Measurements from ENCODE around the gene SETD7.

SETD7 gene

GRCh38 chr4:139574641-139575040, 18.6 kb upstream of the SETD7 start:
- no peak for DNase-seq (ENCODE audit: low read depth, low spot score)

GRCh38 chr4:139568206-139568955, 12.4 kb upstream of the SETD7 start:
- peak; percentile 71 for DNase-seq (ENCODE audit: low read depth, low spot score)

- DNase-seq (ENCODE audit: low read depth, low spot score) = no peak
Observed at GRCh38 chr4:139567159-139567870, 11.3 kb upstream of the SETD7 start.

GRCh38 chr4:139564502-139564901, 8.5 kb upstream of the SETD7 start:
- DNase-seq (ENCODE audit: low read depth, low spot score) = no peak

GRCh38 chr4:139563515-139563914, 7.5 kb upstream of the SETD7 start:
- no peak for DNase-seq (ENCODE audit: low read depth, low spot score)

- no peak for DNase-seq (ENCODE audit: low read depth, low spot score)
Observed at GRCh38 chr4:139562839-139563238, 6.8 kb upstream of the SETD7 start.

GRCh38 chr4:139562067-139562684, 6.2 kb upstream of the SETD7 start:
- DNase-seq (ENCODE audit: low read depth, low spot score) = no peak

- DNase-seq (ENCODE audit: low read depth, low spot score) = peak; percentile 30
Observed at GRCh38 chr4:139560406-139561104, 4.5 kb upstream of the SETD7 start.

- peak; percentile 36 for DNase-seq (ENCODE audit: low read depth, low spot score)
Observed at GRCh38 chr4:139559687-139560086, 3.7 kb upstream of the SETD7 start.

GRCh38 chr4:139559089-139559479, 3.1 kb upstream of the SETD7 start:
- DNase-seq (ENCODE audit: low read depth, low spot score) = no peak

- no peak for DNase-seq (ENCODE audit: low read depth, low spot score)
Observed at GRCh38 chr4:139558235-139559088, 2.4 kb upstream of the SETD7 start.

- DNase-seq (ENCODE audit: low read depth, low spot score) = peak; percentile 30
Observed at GRCh38 chr4:139557556-139558110, 1.6 kb upstream of the SETD7 start.

GRCh38 chr4:139556724-139557555, 921 bp upstream of the SETD7 start:
- DNase-seq (ENCODE audit: low read depth, low spot score) = peak; percentile 70

- no peak for DNase-seq (ENCODE audit: low read depth, low spot score)
Observed at GRCh38 chr4:139555705-139556070, 331 bp downstream of the SETD7 start.

GRCh38 chr4:139554893-139555704, 920 bp downstream of the SETD7 start:
- DNase-seq (ENCODE audit: low read depth, low spot score) = peak; percentile 91

- DNase-seq (ENCODE audit: low read depth, low spot score) = no peak
Observed at GRCh38 chr4:139554642-139554892, 1.5 kb downstream of the SETD7 start.

GRCh38 chr4:139553751-139554641, 2.0 kb downstream of the SETD7 start:
- DNase-seq (ENCODE audit: low read depth, low spot score) = no peak

- no peak for DNase-seq (ENCODE audit: low read depth, low spot score)
Observed at GRCh38 chr4:139552517-139553307, 3.3 kb downstream of the SETD7 start.

Measured in ELF-1 (cell line).